ENCODE data around the gene FETUB.

GRCh38 chr3:186679151-186679550, 39.0 kb downstream of the FETUB start:
- TF ChIP-seq CTCF (conservative IDR thresholded peaks at IDR 0.05; ENCODE audit: low read length) (no peak), EZH2phosphoT487 (IDR thresholded peaks at IDR 0.05; ENCODE audit: borderline replicate concordance, low read depth, low read length) (no peak)

All from OCI-LY7 (cell line).